NCI-H460 (cell line): ENCODE measurements around the gene MCIDAS. TPM values are rescaled to one million over a fixed set of nuclear protein-coding genes. Genes with fewer than 3 reads are reported as not detected.

Experiments used
- DNase-seq: peaks from one replicate; pipeline ENCODE4 v3.0.0-alpha.2; 2016; ENCODE audit warnings: low read depth; ENCODE audit errors: extremely low read depth
- small RNA-seq, 2 experiments: library from RNA; depleted of rRNA; stranded (forward); fragments of <200 nt; gene quantifications; one replicate each; pipeline ENCODE3, GENCODE V24; 2014
- total RNA-seq: library from RNA; depleted of rRNA; stranded (reverse); fragments of >200 nt; shearing (Covaris generic); gene quantifications from 2 replicates; pipeline ENCODE4 v1.2.3, GENCODE V29; 2014; rRNA removed

The MCIDAS gene
- total RNA-seq, 1 experiment from 2014 or later, result 3.6 TPM

DNA sequence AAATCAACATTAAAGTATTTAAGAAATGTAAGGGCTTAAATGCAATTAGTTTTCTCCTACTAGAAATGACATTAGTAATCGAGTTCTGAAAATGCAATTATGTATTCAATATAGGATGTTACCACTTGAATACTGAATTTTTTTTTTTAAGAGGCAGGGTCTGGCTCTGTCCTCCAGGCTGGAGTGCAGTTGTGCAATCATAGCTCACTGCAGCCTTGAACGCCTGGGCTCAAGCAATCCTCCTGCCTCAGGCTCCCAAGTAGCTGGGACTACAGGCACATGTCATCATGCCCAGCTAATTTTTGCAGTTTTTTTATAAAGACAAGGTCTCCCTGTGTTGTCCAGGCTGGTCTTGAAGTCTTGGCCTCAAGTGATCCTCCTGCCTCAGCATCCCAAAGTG is 55.6 kb downstream of the MCIDAS start:
- no peak for DNase-seq

Small RNA genes within 50 kb of the gene (small RNA-seq; reads per million reads assigned to genes)
- gene MIR449A (0.02 to 0.82 reads per million in 2 experiments), gene MIR449B (0 to 0.18 reads per million in 2 experiments), gene MIR449C (0.10 to 1.5 reads per million in 2 experiments)

Other genes starting within 250 kb of the MCIDAS start
- 22.7 and 25.6 TPM in 2 replicates for gene ESM1, start 241.7 kb downstream of the MCIDAS start, total RNA-seq
- gene GZMK, start 203.1 kb downstream of the MCIDAS start, total RNA-seq, result not detected in 2 replicates
- not detected in 2 replicates for gene GZMA, start 124.7 kb downstream of the MCIDAS start, total RNA-seq
- gene GPX8, start 67.1 kb downstream of the MCIDAS start, total RNA-seq, result 61.1 and 65.0 TPM in 2 replicates
- gene CDC20B, start 54.1 kb downstream of the MCIDAS start, total RNA-seq, result not detected in 2 replicates
- gene CCNO, start 6.3 kb upstream of the MCIDAS start, total RNA-seq, result 8.0 and 8.5 TPM in 2 replicates
- gene DHX29, start 80.4 kb upstream of the MCIDAS start, total RNA-seq, result 30.7 and 35.8 TPM in 2 replicates
- gene MTREX, start 80.7 kb upstream of the MCIDAS start, total RNA-seq, result 107 and 128 TPM in 2 replicates